ENCODE results near the gene TICAM1.
"Not testable (repeated sequence)": the region's sequence is repeated elsewhere in the genome, so short reads cannot be mapped to it uniquely, and the experiment has no call there.

TICAM1 gene

GRCh38 chr19:4830332-4830731 lies 1.2 kb downstream of the TICAM1 start:
- Histone ChIP-seq H3K4me3 (ENCODE audit: low read depth in 1 of 2, low read length in 2 of 2) (peak overlapping the region; percentile 87 to 99; a peak in 3 of 4 replicates), H3K9ac (ENCODE audit: low read depth, low read length) (peak overlapping the region; percentile 87), H3K79me2 (ENCODE audit: insufficient read depth, low read length) (peaks cover 33% of the 10 kb centered on the region), H2AFZ (ENCODE audit: low read depth, low read length) (no peak overlapping the region), H3K27me3 (ENCODE audit: insufficient read depth, low read length, poor library complexity) (no peaks in the 10 kb centered on the region), H3K4me2 (ENCODE audit: insufficient read depth, low read length) (peak overlapping the region; percentile 69), H3K27ac (ENCODE audit: low read length) (peak overlapping the region; percentile 72), H3K36me3 (ENCODE audit: insufficient read depth, low read length) (no peaks in the 10 kb centered on the region; the same call in 1 of the 2 replicates), H3K9me3 (ENCODE audit: insufficient read depth, low read length, severe bottlenecking) (no peaks in the 10 kb centered on the region), H4K20me1 (ENCODE audit: insufficient read depth, low read length) (no peaks in the 10 kb centered on the region), H3K4me1 (ENCODE audit: insufficient read depth, low read length) (peaks cover 25% of the 10 kb centered on the region)
- no peak for DNase-seq
- no peak for ATAC-seq (ENCODE audit: insufficient read depth, low read depth)
- TF ChIP-seq EZH2 (IDR thresholded peaks at IDR 0.05; ENCODE audit: borderline replicate concordance, low read depth, low read length, severe bottlenecking) (no peak), CTCF (IDR thresholded peaks at IDR 0.05; ENCODE audit: borderline replicate concordance, extremely low read depth, low read length, poor library complexity, severe bottlenecking) (no peak)

GRCh38 chr19:4829001-4829712 lies 2.4 kb downstream of the TICAM1 start:
- Histone ChIP-seq H3K36me3 (ENCODE audit: insufficient read depth, low read length) (no peaks in the 10 kb centered on the region; the same call in 1 of the 2 replicates), H3K4me1 (ENCODE audit: insufficient read depth, low read length) (peaks cover 25% of the 10 kb centered on the region), H3K27ac (ENCODE audit: low read length) (no peak overlapping the region), H3K79me2 (ENCODE audit: insufficient read depth, low read length) (peaks cover 36% of the 10 kb centered on the region), H3K27me3 (ENCODE audit: insufficient read depth, low read length, poor library complexity) (no peaks in the 10 kb centered on the region), H2AFZ (ENCODE audit: low read depth, low read length) (no peak overlapping the region), H3K4me2 (ENCODE audit: insufficient read depth, low read length) (no peak overlapping the region; the same call in none of the 2 replicates), H3K9me3 (ENCODE audit: insufficient read depth, low read length, severe bottlenecking) (no peaks in the 10 kb centered on the region), H4K20me1 (ENCODE audit: insufficient read depth, low read length) (no peaks in the 10 kb centered on the region), H3K4me3 (ENCODE audit: low read depth in 1 of 2, low read length in 2 of 2) (no peak overlapping the region), H3K9ac (ENCODE audit: low read depth, low read length) (no peak overlapping the region)
- TF ChIP-seq EZH2 (IDR thresholded peaks at IDR 0.05; ENCODE audit: borderline replicate concordance, low read depth, low read length, severe bottlenecking) (no peak), CTCF (IDR thresholded peaks at IDR 0.05; ENCODE audit: borderline replicate concordance, extremely low read depth, low read length, poor library complexity, severe bottlenecking) (no peak)
- no peak for ATAC-seq (ENCODE audit: insufficient read depth, low read depth)
- no peak for DNase-seq

- H3K79me2 ChIP-seq (ENCODE audit: insufficient read depth, low read length): peaks cover 24% of the 10 kb centered on the region
These were observed 7.9 kb downstream of the TICAM1 start for GRCh38 chr19:4823577-4823976.

GRCh38 chr19:4822354-4822753 lies 9.2 kb downstream of the TICAM1 start:
- H3K9me3 ChIP-seq (ENCODE audit: insufficient read depth, low read length, severe bottlenecking); DNase-seq; H3K9ac ChIP-seq (ENCODE audit: low read depth, low read length); ATAC-seq (ENCODE audit: insufficient read depth, low read depth); H3K4me1 ChIP-seq (ENCODE audit: insufficient read depth, low read length); H2AFZ ChIP-seq (ENCODE audit: low read depth, low read length); H3K4me2 ChIP-seq (ENCODE audit: insufficient read depth, low read length); H3K27me3 ChIP-seq (ENCODE audit: insufficient read depth, low read length, poor library complexity); H4K20me1 ChIP-seq (ENCODE audit: insufficient read depth, low read length); H3K27ac ChIP-seq (ENCODE audit: low read length); H3K4me3 ChIP-seq (ENCODE audit: low read depth in 1 of 2, low read length in 2 of 2): not testable (repeated sequence)
- Histone ChIP-seq H3K36me3 (ENCODE audit: insufficient read depth, low read length) (peaks cover 22% of the 10 kb centered on the region), H3K79me2 (ENCODE audit: insufficient read depth, low read length) (peaks cover 20% of the 10 kb centered on the region)

More at GRCh38 chr19:4823577-4823976, 7.9 kb downstream of the TICAM1 start:
- DNase-seq: no peak
- Histone ChIP-seq H3K9ac (ENCODE audit: low read depth, low read length) (no peak overlapping the region), H3K9me3 (ENCODE audit: insufficient read depth, low read length, severe bottlenecking) (no peaks in the 10 kb centered on the region), H3K4me2 (ENCODE audit: insufficient read depth, low read length) (no peak overlapping the region), H4K20me1 (ENCODE audit: insufficient read depth, low read length) (no peaks in the 10 kb centered on the region), H2AFZ (ENCODE audit: low read depth, low read length) (no peak overlapping the region), H3K36me3 (ENCODE audit: insufficient read depth, low read length) (peaks cover 10% of the 10 kb centered on the region), H3K27me3 (ENCODE audit: insufficient read depth, low read length, poor library complexity) (no peaks in the 10 kb centered on the region), H3K27ac (ENCODE audit: low read length) (no peak overlapping the region), H3K4me1 (ENCODE audit: insufficient read depth, low read length) (no peaks in the 10 kb centered on the region), H3K4me3 (ENCODE audit: low read depth in 1 of 2, low read length in 2 of 2) (no peak overlapping the region)
- no peak for TF ChIP-seq CTCF (IDR thresholded peaks at IDR 0.05; ENCODE audit: borderline replicate concordance, extremely low read depth, low read length, poor library complexity, severe bottlenecking)
- no peak for TF ChIP-seq EZH2 (IDR thresholded peaks at IDR 0.05; ENCODE audit: borderline replicate concordance, low read depth, low read length, severe bottlenecking)
- no peak for ATAC-seq (ENCODE audit: insufficient read depth, low read depth)
